Measurements from ENCODE around the gene PIGL.
"Not testable (repeated sequence)": the region's sequence is repeated elsewhere in the genome, so short reads cannot be mapped to it uniquely, and the experiment has no call there.

The PIGL gene

GRCh38 chr17:16306211-16306610 is 89.2 kb downstream of the PIGL start:
- no peaks in the 10 kb centered on the region for H3K36me3 ChIP-seq (ENCODE audit: insufficient read depth, low read length)
- peaks cover 23% of the 10 kb centered on the region for H3K4me1 ChIP-seq (ENCODE audit: insufficient read depth, low read length, poor library complexity, severe bottlenecking)
- H3K9ac ChIP-seq (ENCODE audit: low read depth, low read length, poor library complexity, severe bottlenecking), result no peak overlapping the region
- no peaks in the 10 kb centered on the region for H4K20me1 ChIP-seq (ENCODE audit: insufficient read depth, low read length, poor library complexity, severe bottlenecking)
- H3K79me2 ChIP-seq (ENCODE audit: insufficient read depth, low read length), result no peaks in the 10 kb centered on the region
- TF ChIP-seq CTCF (conservative IDR thresholded peaks at IDR 0.05; ENCODE audit: low read length) (no peak), EZH2phosphoT487 (IDR thresholded peaks at IDR 0.05; ENCODE audit: borderline replicate concordance) (no peak)
- H3K4me2 ChIP-seq (ENCODE audit: low read depth, low read length, poor library complexity, severe bottlenecking), result no peak overlapping the region
- H3K4me3 ChIP-seq (ENCODE audit: low read length, poor library complexity, severe bottlenecking), result no peak overlapping the region
- no peaks in the 10 kb centered on the region for H3K27me3 ChIP-seq (ENCODE audit: insufficient read depth, low read length, poor library complexity, severe bottlenecking)
- H3K9me3 ChIP-seq (ENCODE audit: insufficient read depth, low read depth, low read length), result no peaks in the 10 kb centered on the region
- no peak overlapping the region for H2AFZ ChIP-seq (ENCODE audit: low read length)
- H3F3A ChIP-seq (ENCODE audit: low read depth), result no peaks in the 10 kb centered on the region
- H3K9me2 ChIP-seq (replicated peaks; ENCODE audit: low read depth, low read length), result no peaks in the 10 kb centered on the region

- not testable (repeated sequence) for H3K27me3 ChIP-seq (ENCODE audit: insufficient read depth, low read length, poor library complexity, severe bottlenecking); H3K9ac ChIP-seq (ENCODE audit: low read depth, low read length, poor library complexity, severe bottlenecking); H3K9me3 ChIP-seq (ENCODE audit: insufficient read depth, low read depth, low read length); H3K36me3 ChIP-seq (ENCODE audit: insufficient read depth, low read length); H2AFZ ChIP-seq (ENCODE audit: low read length); H3F3A ChIP-seq (ENCODE audit: low read depth); H3K4me3 ChIP-seq (ENCODE audit: low read length, poor library complexity, severe bottlenecking); H3K9me2 ChIP-seq (replicated peaks; ENCODE audit: low read depth, low read length); H3K4me2 ChIP-seq (ENCODE audit: low read depth, low read length, poor library complexity, severe bottlenecking); H3K79me2 ChIP-seq (ENCODE audit: insufficient read depth, low read length); H4K20me1 ChIP-seq (ENCODE audit: insufficient read depth, low read length, poor library complexity, severe bottlenecking)
- H3K4me1 ChIP-seq (ENCODE audit: insufficient read depth, low read length, poor library complexity, severe bottlenecking), result peaks cover 13% of the 10 kb centered on the region
Observed at GRCh38 chr17:16312061-16312460, 95.1 kb downstream of the PIGL start.

- no peaks in the 10 kb centered on the region for H3F3A ChIP-seq (ENCODE audit: low read depth)
- peaks cover 7% of the 10 kb centered on the region for H3K4me1 ChIP-seq (ENCODE audit: insufficient read depth, low read length, poor library complexity, severe bottlenecking)
- no peaks in the 10 kb centered on the region for H3K79me2 ChIP-seq (ENCODE audit: insufficient read depth, low read length)
- TF ChIP-seq CTCF (conservative IDR thresholded peaks at IDR 0.05; ENCODE audit: low read length) (no peak), EZH2phosphoT487 (IDR thresholded peaks at IDR 0.05; ENCODE audit: borderline replicate concordance) (no peak)
- no peaks in the 10 kb centered on the region for H3K36me3 ChIP-seq (ENCODE audit: insufficient read depth, low read length)
- H2AFZ ChIP-seq (ENCODE audit: low read length), result no peak overlapping the region
- no peaks in the 10 kb centered on the region for H4K20me1 ChIP-seq (ENCODE audit: insufficient read depth, low read length, poor library complexity, severe bottlenecking)
- H3K9me3 ChIP-seq (ENCODE audit: insufficient read depth, low read depth, low read length), result no peaks in the 10 kb centered on the region
- H3K27me3 ChIP-seq (ENCODE audit: insufficient read depth, low read length, poor library complexity, severe bottlenecking), result no peaks in the 10 kb centered on the region
- no peaks in the 10 kb centered on the region for H3K9me2 ChIP-seq (replicated peaks; ENCODE audit: low read depth, low read length)
- no peak overlapping the region for H3K4me3 ChIP-seq (ENCODE audit: low read length, poor library complexity, severe bottlenecking)
- no peak overlapping the region for H3K9ac ChIP-seq (ENCODE audit: low read depth, low read length, poor library complexity, severe bottlenecking)
- no peak overlapping the region for H3K4me2 ChIP-seq (ENCODE audit: low read depth, low read length, poor library complexity, severe bottlenecking)
Observed at GRCh38 chr17:16313139-16314090, 96.4 kb downstream of the PIGL start.

GRCh38 chr17:16314189-16314588 is 97.2 kb downstream of the PIGL start:
- H3K9ac ChIP-seq (ENCODE audit: low read depth, low read length, poor library complexity, severe bottlenecking), result no peak overlapping the region
- H3K9me2 ChIP-seq (replicated peaks; ENCODE audit: low read depth, low read length), result no peaks in the 10 kb centered on the region
- H3F3A ChIP-seq (ENCODE audit: low read depth), result no peaks in the 10 kb centered on the region
- H4K20me1 ChIP-seq (ENCODE audit: insufficient read depth, low read length, poor library complexity, severe bottlenecking), result no peaks in the 10 kb centered on the region
- no peaks in the 10 kb centered on the region for H3K79me2 ChIP-seq (ENCODE audit: insufficient read depth, low read length)
- H3K4me1 ChIP-seq (ENCODE audit: insufficient read depth, low read length, poor library complexity, severe bottlenecking), result peaks cover 7% of the 10 kb centered on the region
- no peaks in the 10 kb centered on the region for H3K27me3 ChIP-seq (ENCODE audit: insufficient read depth, low read length, poor library complexity, severe bottlenecking)
- no peaks in the 10 kb centered on the region for H3K9me3 ChIP-seq (ENCODE audit: insufficient read depth, low read depth, low read length)
- no peak overlapping the region for H3K4me3 ChIP-seq (ENCODE audit: low read length, poor library complexity, severe bottlenecking)
- H2AFZ ChIP-seq (ENCODE audit: low read length), result no peak overlapping the region
- no peak for TF ChIP-seq CTCF (conservative IDR thresholded peaks at IDR 0.05; ENCODE audit: low read length)
- TF ChIP-seq EZH2phosphoT487 (IDR thresholded peaks at IDR 0.05; ENCODE audit: borderline replicate concordance), result no peak
- no peak overlapping the region for H3K4me2 ChIP-seq (ENCODE audit: low read depth, low read length, poor library complexity, severe bottlenecking)
- no peaks in the 10 kb centered on the region for H3K36me3 ChIP-seq (ENCODE audit: insufficient read depth, low read length)
